Measurements from ENCODE around the gene STXBP5.
"Not testable (repeated sequence)": the region's sequence is repeated elsewhere in the genome, so short reads cannot be mapped to it uniquely, and the experiment has no call there.

STXBP5 gene

GRCh38 chr6:147227770-147228320 is 23.6 kb downstream of the STXBP5 start:
- intact Hi-C loops (cut with DNase I), result no loop called here
- no peak for DNase-seq

GRCh38 chr6:147231589-147231988 is 27.4 kb downstream of the STXBP5 start:
- DNase-seq, result no peak
- intact Hi-C loops (cut with DNase I), result no loop called here

- intact Hi-C loops (cut with DNase I), result no loop called here
Measured at GRCh38 chr6:147234685-147235084, 30.5 kb downstream of the STXBP5 start.

GRCh38 chr6:147238164-147238563 is 33.9 kb downstream of the STXBP5 start:
- intact Hi-C loops (cut with DNase I), result no loop called here

More at GRCh38 chr6:147234685-147235084, 30.5 kb downstream of the STXBP5 start:
- DNase-seq, result no peak

GRCh38 chr6:147238906-147239305 is 34.7 kb downstream of the STXBP5 start:
- intact Hi-C loops (cut with DNase I), result no loop called here
- DNase-seq, result no peak

More at GRCh38 chr6:147238164-147238563, 33.9 kb downstream of the STXBP5 start:
- no peak for DNase-seq

GRCh38 chr6:147244832-147245231 is 40.6 kb downstream of the STXBP5 start:
- intact Hi-C loops (cut with DNase I), result no loop called here
- no peak for DNase-seq

GRCh38 chr6:147245693-147246092 is 41.5 kb downstream of the STXBP5 start:
- no peak for DNase-seq
- intact Hi-C loops (cut with DNase I), result no loop called here

GRCh38 chr6:147246853-147247635 is 42.8 kb downstream of the STXBP5 start:
- intact Hi-C loops (cut with DNase I), result no loop called here

GRCh38 chr6:147248859-147249258 is 44.6 kb downstream of the STXBP5 start:
- DNase-seq, result no peak

More at GRCh38 chr6:147246853-147247635, 42.8 kb downstream of the STXBP5 start:
- DNase-seq, result no peak

GRCh38 chr6:147251072-147251471 is 46.9 kb downstream of the STXBP5 start:
- DNase-seq, result no peak
- intact Hi-C loops (cut with DNase I), result no loop called here

More at GRCh38 chr6:147248859-147249258, 44.6 kb downstream of the STXBP5 start:
- intact Hi-C loops (cut with DNase I), result no loop called here

- intact Hi-C loops (cut with DNase I); DNase-seq: not testable (repeated sequence)
Measured at GRCh38 chr6:147254929-147255473, 50.8 kb downstream of the STXBP5 start.

- no peak for DNase-seq
- intact Hi-C loops (cut with DNase I), result no loop called here
Measured at GRCh38 chr6:147255948-147256674, 51.9 kb downstream of the STXBP5 start.

GRCh38 chr6:147257760-147258159 is 53.5 kb downstream of the STXBP5 start:
- intact Hi-C loops (cut with DNase I), result no loop called here
- DNase-seq, result no peak

GRCh38 chr6:147260091-147260490 is 55.9 kb downstream of the STXBP5 start:
- no peak for DNase-seq
- intact Hi-C loops (cut with DNase I), result no loop called here

- intact Hi-C loops (cut with DNase I), result no loop called here
- no peak for DNase-seq
Measured at GRCh38 chr6:147262946-147263345, 58.7 kb downstream of the STXBP5 start.

GRCh38 chr6:147266821-147267220 is 62.6 kb downstream of the STXBP5 start:
- intact Hi-C loops (cut with DNase I), result no loop called here
- no peak for DNase-seq

- no peak for DNase-seq
- intact Hi-C loops (cut with DNase I), result no loop called here
Measured at GRCh38 chr6:147267658-147268057, 63.4 kb downstream of the STXBP5 start.

- intact Hi-C loops (cut with DNase I), result no loop called here
- no peak for DNase-seq
Measured at GRCh38 chr6:147268254-147268653, 64.0 kb downstream of the STXBP5 start.

GRCh38 chr6:147274012-147274411 is 69.8 kb downstream of the STXBP5 start:
- intact Hi-C loops (cut with DNase I), result no loop called here
- DNase-seq, result no peak

GRCh38 chr6:147274776-147275175 is 70.6 kb downstream of the STXBP5 start:
- intact Hi-C loops (cut with DNase I), result no loop called here
- DNase-seq, result no peak
